Endothelial cell of umbilical vein (primary cell): ENCODE measurements around the gene CNTF. TPM values are rescaled to one million over a fixed set of nuclear protein-coding genes. Genes with fewer than 3 reads are reported as not detected.

ENCODE experiments used
- BruUV-seq: library from RNA; stranded (reverse); fragments of 400-500 nt; replicated peaks from 2 replicates; lab custom pipeline; 2021; lab: Mats Ljungman, UMichigan
- CTCF ChIA-PET: fragments of 300-600, 350-600 bp; sonication (Branson Sonifier 250); formaldehyde crosslinking; loops from one replicate; lab custom pipeline; 2021; ENCODE audit warnings: antibody characterized with exemption, inconsistent platforms; lab: Charles Lee
- POLR2A ChIA-PET: fragments of 300-600, 350-600 bp; sonication (Branson Sonifier 250); formaldehyde crosslinking; loops from one replicate; lab custom pipeline; 2021; ENCODE audit warnings: antibody characterized with exemption, inconsistent platforms; lab: Charles Lee
- DNase-seq: peaks from one replicate; pipeline ENCODE4 v3.0.0-alpha.2; 2011; ENCODE audit warnings: low read depth, low spot score
- FAIRE-seq: peaks from 2 replicates; lab custom pipeline; 2011; peaks lifted over from hg19 to GRCh38; lab: Jason Lieb, UNC
- H2AFZ ChIP-seq: 2 replicates; pipeline ENCODE4 v1.6.0; 2012; ENCODE audit warnings: low read depth, low read length, control low read depth, inconsistent platforms
- H3K27ac ChIP-seq: 2 replicates; pipeline ENCODE4 v1.5.1; 2011; ENCODE audit warnings: low read depth, mild to moderate bottlenecking, control low read depth, low read length, moderate library complexity; ENCODE audit not compliant: insufficient read depth
- H3K27me3 ChIP-seq, 2 experiments: 2 replicates each; pipeline versions ENCODE4 v1.6.0 to v1.6.1; 2011; ENCODE audit warnings: low read length in 2 of 2, mixed read lengths in 1 of 2; ENCODE audit not compliant: control insufficient read depth in 2 of 2, insufficient read depth in 2 of 2
- H3K36me3 ChIP-seq, 2 experiments: 2 replicates in 1 of 2; 3 replicates in 1 of 2; pipeline ENCODE4 v1.5.1; 2011; ENCODE audit warnings: low read length in 2 of 2, mild to moderate bottlenecking in 1 of 2, moderate library complexity in 1 of 2; ENCODE audit not compliant: control insufficient read depth in 2 of 2, insufficient read depth in 2 of 2; ENCODE audit errors: extremely low read depth in 1 of 2
- H3K4me1 ChIP-seq: 3 replicates; pipeline ENCODE4 v1.5.1; 2011; ENCODE audit warnings: mild to moderate bottlenecking, low read length; ENCODE audit not compliant: control insufficient read depth, insufficient read depth; ENCODE audit errors: extremely low read depth
- H3K4me2 ChIP-seq: 2 replicates; pipeline ENCODE4 v1.6.1; 2011; ENCODE audit warnings: low read length, control low read depth, mixed read lengths; ENCODE audit not compliant: insufficient read depth
- H3K4me3 ChIP-seq, 3 experiments: fragments of 200-600 bp in 1 of 3; sonication (generic), shearing (Covaris generic) in 1 of 3; replicated peaks in 1 of 3; 2 replicates each; pipeline ENCODE4 v1.5.1; 2011 to 2016; ENCODE audit warnings: control low read depth in 3 of 3, low read length in 3 of 3, mild to moderate bottlenecking in 2 of 3, inconsistent platforms in 1 of 3, low read depth in 1 of 3, moderate library complexity in 1 of 3; ENCODE audit not compliant: insufficient read depth in 1 of 3
- H3K79me2 ChIP-seq: 2 replicates; pipeline ENCODE4 v1.6.0; 2012; ENCODE audit warnings: low read length, inconsistent platforms; ENCODE audit not compliant: control insufficient read depth, insufficient read depth
- H3K9ac ChIP-seq: replicated peaks from 2 replicates; pipeline ENCODE3; 2011; ENCODE audit warnings: low read length, control low read depth; ENCODE audit not compliant: insufficient read depth; ENCODE audit errors: extremely low read depth
- H3K9me1 ChIP-seq: replicated peaks from 3 replicates; pipeline ENCODE4 v1.6.0; 2011; ENCODE audit warnings: mild to moderate bottlenecking, low read length; ENCODE audit not compliant: control insufficient read depth, insufficient read depth; ENCODE audit errors: extremely low read depth
- H3K9me3 ChIP-seq: replicated peaks from 2 replicates; pipeline ENCODE4 v1.5.1; 2012; ENCODE audit warnings: low read length, inconsistent platforms; ENCODE audit not compliant: control insufficient read depth, insufficient read depth
- H4K20me1 ChIP-seq: replicated peaks from 2 replicates; pipeline ENCODE3; 2011; ENCODE audit warnings: mild to moderate bottlenecking, low read length; ENCODE audit not compliant: control insufficient read depth, insufficient read depth; ENCODE audit errors: extremely low read depth
- CTCF ChIP-seq, 2 donors: IDR thresholded peaks; 1 replicate in 1 of 2; 2 replicates in 1 of 2; pipeline ENCODE4 v1.5.1; 2011; ENCODE audit warnings: low read length in 2 of 2, mild to moderate bottlenecking in 2 of 2, moderate library complexity in 2 of 2, control low read depth in 1 of 2, inconsistent platforms in 1 of 2, low read depth in 1 of 2; ENCODE audit not compliant: insufficient read depth in 1 of 2; ENCODE audit errors: extremely low read depth in 1 of 2
- FOS ChIP-seq: IDR thresholded peaks from 2 replicates; pipeline ENCODE4 v1.6.1; 2011; ENCODE audit warnings: mild to moderate bottlenecking, low read length, moderate library complexity, borderline replicate concordance; ENCODE audit not compliant: insufficient read depth
- GATA2 ChIP-seq: IDR thresholded peaks from 2 replicates; pipeline ENCODE4 v1.7.0; 2011; ENCODE audit warnings: low read depth, mild to moderate bottlenecking, moderate library complexity, mixed read lengths, low read length; ENCODE audit not compliant: insufficient read length, insufficient read depth
- JUN ChIP-seq: IDR thresholded peaks from 2 replicates; pipeline ENCODE4 v1.6.1; 2011; ENCODE audit warnings: borderline replicate concordance, low read depth; ENCODE audit not compliant: insufficient read length, insufficient read depth
- MAX ChIP-seq: IDR thresholded peaks from 2 replicates; pipeline ENCODE4 v1.6.1; 2011; ENCODE audit not compliant: insufficient read depth, insufficient read length
- POLR2A ChIP-seq: IDR thresholded peaks from 2 replicates; pipeline ENCODE4 v1.6.1; 2012; ENCODE audit warnings: low read depth, mild to moderate bottlenecking, control low read depth, low read length
- dilution Hi-C: fragments of 300-500 bp; cut with MboI; formaldehyde crosslinking; loops from one replicate; pipeline ENCODE4 v1.15.0; 2019; ENCODE audit warnings: low sequenced_read_pairs; ENCODE audit not compliant: extremely low pct_ligation_motif_present
- intact Hi-C: fragments of 100-400 bp; cut with micrococcal nuclease; formaldehyde crosslinking; loops from one replicate; pipeline ENCODE4 v1.10.0; 2022
- polyA plus RNA-seq, 4 experiments: library from polyadenylated mRNA; depleted of rRNA in 3 of 4; stranded (reverse) in 3 of 4; unstranded in 1 of 4; fragments of >200 nt; gene quantifications; 2 replicates each; pipeline versions ENCODE4 v1.2.1 to v1.2.3, GENCODE V29; 2011 to 2012; ENCODE audit warnings: missing spikeins in 1 of 4
- total RNA-seq: library from RNA; stranded (reverse); gene quantifications from 2 replicates; pipeline ENCODE4 v1.2.3, GENCODE V29; 2021

CNTF gene
- total and polyA plus RNA-seq, 2 donors (not counting 3 experiments of a cell fraction or from before 2014, with no cell fraction given), result 0.84 to 3.3 TPM

GRCh38 chr11:58621586-58622262 lies 741 bp upstream of the CNTF start:
- Histone ChIP-seq H2AFZ (no peak overlapping the region), H3K36me3 (peaks cover 28 to 30% of the 10 kb centered on the region in 2 experiments), H3K9me1 (no peaks in the 10 kb centered on the region), H3K9ac (no peak overlapping the region), H3K27ac (no peak overlapping the region), H3K9me3 (no peaks in the 10 kb centered on the region), H3K4me3 (no peak overlapping the region), H3K4me2 (no peak overlapping the region), H3K27me3 (no peaks in the 10 kb centered on the region), H3K79me2 (no peaks in the 10 kb centered on the region), H4K20me1 (no peaks in the 10 kb centered on the region), H3K4me1 (peaks cover under 1% of the 10 kb centered on the region)
- FAIRE-seq (no peak), DNase-seq (no peak)
- dilution Hi-C loops (no loop called here), intact Hi-C loops (no loop called here)
- TF ChIP-seq MAX (no peak), POLR2A (no peak), FOS (no peak), GATA2 (no peak), CTCF (IDR thresholded peaks at IDR 0.05; ENCODE audit: extremely low read depth in 1 of 2, insufficient read depth in 1 of 2, low read depth in 1 of 2, low read length in 2 of 2) (no peak), JUN (no peak)
- no TSS peak for BruUV-seq
- ChIA-PET POLR2A (no interaction called here), CTCF (interaction anchor here (1.6 kb wide), 1 partner anchor 8 kb away, joined by 9 read pairs; no protein-coding TSS in a partner anchor)
